Tibial nerve (tissue), 4 donors: ENCODE measurements around the gene CRISPLD2. TPM values are rescaled to one million over a fixed set of nuclear protein-coding genes. Genes with fewer than 3 reads are reported as not detected.
A peak's percentile ranks its signal among the peaks of the same experiment; 100 is the strongest.

Source experiments
- DNase-seq, 2 donors: peaks; one replicate each; pipeline ENCODE4 v3.0.0-alpha.2; 2019; ENCODE audit warnings: low spot score in 2 of 2
- H3K27ac ChIP-seq, 4 donors: fragments of 200-600 bp; sonication (generic) in 3 of 4; one replicate each; pipeline ENCODE4 v1.5.1; 2017 to 2019; ENCODE audit warnings: mild to moderate bottlenecking in 1 of 4
- H3K27me3 ChIP-seq, 2 donors: fragments of 200-600 bp; sonication (generic) in 1 of 2; one replicate each; pipeline versions ENCODE4 v1.5.1 to v1.6.0; 2017 to 2019
- H3K36me3 ChIP-seq, 3 donors: fragments of 200-600 bp; sonication (generic); one replicate each; pipeline ENCODE4 v1.5.1; 2018 to 2019
- H3K4me1 ChIP-seq, 4 donors: fragments of 200-600 bp; sonication (generic) in 3 of 4; one replicate each; pipeline ENCODE4 v1.5.1; 2017 to 2019
- H3K4me3 ChIP-seq, 4 donors: fragments of 200-600 bp; sonication (generic) in 3 of 4; one replicate each; pipeline ENCODE4 v1.5.1; 2017 to 2019; ENCODE audit warnings: mild to moderate bottlenecking in 1 of 4, moderate library complexity in 1 of 4
- H3K9me3 ChIP-seq, 4 donors: fragments of 200-600 bp; sonication (generic) in 3 of 4; one replicate each; pipeline ENCODE4 v1.5.1; 2017 to 2019
- EP300 ChIP-seq, 2 donors: sonication (generic); formaldehyde crosslinking; IDR thresholded peaks; one replicate each; pipeline ENCODE4 v1.6.1; 2017; ENCODE audit warnings: antibody characterized with exemption in 2 of 2, mild to moderate bottlenecking in 1 of 2
- POLR2A ChIP-seq, 2 donors: fragments of 450-650 bp; IDR thresholded peaks; one replicate each; pipeline ENCODE4 v1.6.1; 2017; ENCODE audit warnings: antibody characterized with exemption in 2 of 2, mild to moderate bottlenecking in 2 of 2, moderate library complexity in 2 of 2
- WGBS, 2 donors: methylation state at CpG; one replicate each; pipeline ENCODE4 v1.1.5; 2018; 5-methylcytosine and 5-hydroxymethylcytosine counted together
- total RNA-seq, 4 donors: library from RNA; depleted of rRNA; stranded (reverse); fragments of >200 nt; gene quantifications; one replicate each; pipeline ENCODE4 v1.1.0, GENCODE V29; 2016
- TF ChIP-seq, protein P1 (sequence below), 5 experiments: fragments of 200-600 bp in 3 of 5; fragments of 450-650 bp in 2 of 5; sonication (generic) in 3 of 5; IDR thresholded peaks; one replicate each; pipeline ENCODE4 v1.5.1; 2016 to 2019; ENCODE audit warnings: antibody characterized with exemption in 5 of 5, mild to moderate bottlenecking in 3 of 5, moderate library complexity in 2 of 5

Gene CRISPLD2
- total RNA-seq, 4 donors from 2014 or later, result 136 to 232 (median 207) TPM

DNA sequence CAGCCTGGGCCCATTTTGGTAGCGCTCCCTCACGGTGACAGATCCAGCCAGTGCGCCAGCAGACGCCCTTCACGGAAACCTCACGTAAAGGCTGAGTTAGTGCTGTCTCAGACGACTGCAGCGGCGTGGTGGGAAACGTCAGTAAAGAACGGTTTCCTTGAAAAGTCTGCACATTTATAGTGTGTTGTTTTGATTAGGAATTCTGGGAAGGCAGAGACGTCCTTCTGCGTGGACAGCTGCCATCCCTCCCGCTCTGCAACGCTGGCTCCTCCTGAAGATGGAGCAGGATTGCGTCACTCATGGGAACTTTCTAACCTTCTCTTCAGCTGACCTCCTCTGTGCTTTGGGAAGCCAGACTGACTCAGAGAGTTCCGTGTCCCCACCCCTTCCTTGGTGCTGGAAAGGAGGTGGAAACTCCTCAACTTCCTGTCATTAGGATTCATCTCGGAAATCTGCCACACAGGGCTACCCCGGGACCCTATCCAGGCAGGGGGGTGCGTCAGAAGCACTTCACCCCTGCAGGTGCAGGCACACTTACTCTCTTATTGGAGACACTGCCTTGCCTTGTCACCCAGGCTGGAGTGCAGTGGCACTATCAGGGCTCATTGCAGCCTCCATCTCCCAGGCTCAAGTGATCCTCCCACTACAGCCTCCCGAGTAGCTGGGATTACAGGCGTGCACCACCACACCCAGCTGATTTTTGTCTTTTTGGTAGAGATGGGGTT lies 24.3 kb upstream of the CRISPLD2 start:
- no peaks in the 10 kb centered on the region for H3K27me3 ChIP-seq
- no peak overlapping the region for H3K4me3 ChIP-seq
- H3K36me3 ChIP-seq, result no peaks in the 10 kb centered on the region
- WGBS, 2 donors, result 63 to 66% methylated on average over 22 of the region's 22 CpGs
- no peak for TF ChIP-seq POLR2A (IDR thresholded peaks at IDR 0.05)
- peak; percentile 92 to 94 for TF ChIP-seq EP300 (IDR thresholded peaks at IDR 0.05)
- TF ChIP-seq, protein P1, sequence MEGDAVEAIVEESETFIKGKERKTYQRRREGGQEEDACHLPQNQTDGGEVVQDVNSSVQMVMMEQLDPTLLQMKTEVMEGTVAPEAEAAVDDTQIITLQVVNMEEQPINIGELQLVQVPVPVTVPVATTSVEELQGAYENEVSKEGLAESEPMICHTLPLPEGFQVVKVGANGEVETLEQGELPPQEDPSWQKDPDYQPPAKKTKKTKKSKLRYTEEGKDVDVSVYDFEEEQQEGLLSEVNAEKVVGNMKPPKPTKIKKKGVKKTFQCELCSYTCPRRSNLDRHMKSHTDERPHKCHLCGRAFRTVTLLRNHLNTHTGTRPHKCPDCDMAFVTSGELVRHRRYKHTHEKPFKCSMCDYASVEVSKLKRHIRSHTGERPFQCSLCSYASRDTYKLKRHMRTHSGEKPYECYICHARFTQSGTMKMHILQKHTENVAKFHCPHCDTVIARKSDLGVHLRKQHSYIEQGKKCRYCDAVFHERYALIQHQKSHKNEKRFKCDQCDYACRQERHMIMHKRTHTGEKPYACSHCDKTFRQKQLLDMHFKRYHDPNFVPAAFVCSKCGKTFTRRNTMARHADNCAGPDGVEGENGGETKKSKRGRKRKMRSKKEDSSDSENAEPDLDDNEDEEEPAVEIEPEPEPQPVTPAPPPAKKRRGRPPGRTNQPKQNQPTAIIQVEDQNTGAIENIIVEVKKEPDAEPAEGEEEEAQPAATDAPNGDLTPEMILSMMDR (IDR thresholded peaks at IDR 0.05), result no peak
- H3K4me1 ChIP-seq, result peaks cover 0 to 11% (median 0%) of the 10 kb centered on the region in 4 donors
- H3K9me3 ChIP-seq, result no peaks in the 10 kb centered on the region
- DNase-seq, result peak; percentile 64 to 83
- H3K27ac ChIP-seq, result peak overlapping the region in 3 of 4 donors; percentile 46 to 81 (median 54)

- Histone ChIP-seq H3K27ac (no peak overlapping the region), H3K4me3 (no peak overlapping the region), H3K27me3 (no peaks in the 10 kb centered on the region), H3K4me1 (peaks cover 0 to 3% (median 0%) of the 10 kb centered on the region in 4 donors), H3K9me3 (no peaks in the 10 kb centered on the region), H3K36me3 (no peaks in the 10 kb centered on the region)
- TF ChIP-seq EP300 (IDR thresholded peaks at IDR 0.05) (no peak), POLR2A (IDR thresholded peaks at IDR 0.05) (no peak)
- TF ChIP-seq, protein P1 (IDR thresholded peaks at IDR 0.05), result no peak
- 70 to 83% methylated on average over 8 of the region's 8 CpGs for WGBS, 2 donors
- DNase-seq, result no peak
Measured at GRCh38 chr16:84800158-84800978, 19.4 kb upstream of the CRISPLD2 start.

DNA sequence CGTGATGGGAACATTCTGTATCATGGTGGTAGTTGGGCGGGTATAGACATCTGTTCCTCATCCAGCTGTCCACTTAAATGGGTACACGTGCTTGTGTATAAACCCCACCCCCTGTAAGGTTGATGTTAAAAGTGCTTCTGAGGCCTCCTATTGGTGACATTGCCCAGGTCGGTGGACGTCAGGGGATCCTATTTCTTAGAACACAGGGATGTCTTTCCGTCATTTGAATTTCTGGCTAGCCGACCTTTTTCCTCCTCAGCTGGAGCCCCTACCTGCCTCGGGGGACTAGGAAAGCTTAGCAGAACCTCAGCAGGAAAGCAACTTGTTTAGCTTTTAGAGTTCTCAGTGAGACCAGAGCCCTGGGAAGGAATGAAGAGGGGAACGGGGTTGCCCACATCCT lies 16.6 kb upstream of the CRISPLD2 start:
- no peaks in the 10 kb centered on the region for H3K36me3 ChIP-seq
- no peak overlapping the region for H3K27ac ChIP-seq
- 77 to 80% methylated on average over 9 of the region's 9 CpGs for WGBS, 2 donors
- H3K4me1 ChIP-seq, result peaks cover 0 to 18% (median 8%) of the 10 kb centered on the region in 4 donors
- no peaks in the 10 kb centered on the region for H3K9me3 ChIP-seq
- H3K27me3 ChIP-seq, result no peaks in the 10 kb centered on the region
- H3K4me3 ChIP-seq, result no peak overlapping the region
- DNase-seq, result no peak
- TF ChIP-seq EP300 (IDR thresholded peaks at IDR 0.05) (no peak), POLR2A (IDR thresholded peaks at IDR 0.05) (no peak)
- TF ChIP-seq, protein P1 (IDR thresholded peaks at IDR 0.05), result no peak

GRCh38 chr16:84804326-84804725 lies 15.5 kb upstream of the CRISPLD2 start:
- H3K4me1 ChIP-seq, result peaks cover 0 to 18% (median 8%) of the 10 kb centered on the region in 4 donors
- no peaks in the 10 kb centered on the region for H3K27me3 ChIP-seq
- no peak overlapping the region for H3K4me3 ChIP-seq
- no peak for DNase-seq
- 91% methylated on average over 10 of the region's 10 CpGs for WGBS, 2 donors
- H3K27ac ChIP-seq, result no peak overlapping the region
- H3K36me3 ChIP-seq, result no peaks in the 10 kb centered on the region
- no peaks in the 10 kb centered on the region for H3K9me3 ChIP-seq
- TF ChIP-seq EP300 (IDR thresholded peaks at IDR 0.05), result no peak
- no peak for TF ChIP-seq POLR2A (IDR thresholded peaks at IDR 0.05)
- TF ChIP-seq, protein P1 (IDR thresholded peaks at IDR 0.05), result no peak
